Hematopoietic multipotent progenitor cell treated with erythropoietin and hydrocortisone succinate and interleukin-3 and kit ligand, for 4 days (in vitro differentiated cells): Measurements from ENCODE around the gene ADORA1.

Experiments
- DNase-seq: peaks from one replicate; pipeline ENCODE4 v3.0.0-alpha.2; 2015

ADORA1 gene

DNA sequence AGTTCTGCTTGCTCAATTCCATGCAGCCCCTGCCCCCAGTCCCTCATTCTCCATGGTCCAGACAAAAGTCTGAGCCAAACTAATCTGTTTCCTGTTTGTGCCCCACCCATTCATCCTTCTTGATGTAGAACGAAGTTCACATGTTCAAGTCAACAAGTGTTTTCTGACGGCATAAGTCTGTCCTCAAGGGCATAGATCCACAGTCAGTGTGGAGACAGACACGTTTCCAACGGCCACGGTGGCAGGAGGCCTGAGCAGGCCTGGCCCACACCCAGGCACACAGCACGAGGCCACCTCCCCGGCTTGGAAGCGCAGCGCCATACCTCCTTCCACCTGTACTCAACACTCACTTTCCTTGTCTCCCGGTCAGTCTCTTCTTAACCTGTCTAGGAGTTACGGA lies 16.1 kb downstream of the ADORA1 start:
- DNase-seq, result no peak

DNA sequence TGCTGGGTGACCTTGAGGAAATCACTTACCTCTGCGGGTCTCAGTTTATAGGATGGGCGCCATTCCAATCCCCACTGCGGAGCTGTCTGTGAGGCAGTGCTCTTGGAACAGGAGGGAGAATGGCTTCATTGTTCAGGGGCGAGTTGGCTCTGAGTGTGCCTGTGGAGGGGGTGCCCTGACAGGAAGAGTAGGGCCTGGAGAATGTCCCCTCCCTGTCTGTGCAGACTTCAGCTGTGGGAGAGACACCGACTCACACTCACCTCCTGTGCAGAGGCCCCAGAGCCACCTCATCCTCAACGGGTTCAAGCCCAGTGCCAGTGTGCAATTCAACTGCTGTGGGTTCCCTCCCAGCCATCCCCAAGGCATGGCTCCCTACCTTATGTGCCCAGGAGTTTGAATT lies 17.1 kb downstream of the ADORA1 start:
- no peak for DNase-seq

DNA sequence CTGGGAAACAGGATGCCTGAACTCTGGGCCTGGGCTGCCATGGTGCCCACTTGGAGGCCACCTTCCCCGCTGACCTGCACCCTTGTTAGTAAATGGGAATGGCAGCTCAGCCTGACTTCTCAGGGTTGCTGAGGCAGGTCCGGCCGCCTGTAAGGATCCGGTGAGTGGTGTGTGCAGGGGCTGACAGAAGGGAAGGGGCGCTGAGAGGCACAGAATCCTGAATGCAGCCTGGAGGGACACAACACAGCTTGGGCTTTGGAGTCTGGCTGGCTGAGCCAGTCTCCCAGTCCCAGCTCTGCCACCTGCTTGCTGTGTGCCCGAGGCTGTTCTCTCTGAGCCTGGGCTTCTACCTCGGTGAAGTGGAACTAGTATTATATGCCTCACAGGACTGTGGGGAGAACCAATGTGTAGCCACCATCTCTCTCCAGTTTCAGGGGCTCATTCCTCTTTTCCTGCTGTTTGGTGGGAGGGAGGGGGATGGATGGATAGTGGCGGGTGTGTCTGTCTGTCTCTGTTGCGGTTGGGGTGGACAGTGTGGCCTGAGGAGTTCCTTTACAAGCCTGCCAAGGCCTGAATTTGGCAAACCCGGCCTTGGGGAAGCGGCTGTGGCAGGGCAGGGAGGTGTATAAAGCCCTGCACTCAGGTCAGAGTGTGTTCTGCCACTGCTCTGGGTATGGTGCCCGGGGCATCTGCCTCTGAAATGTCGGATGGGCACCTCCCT lies 18.0 kb downstream of the ADORA1 start:
- DNase-seq, result no peak

DNA sequence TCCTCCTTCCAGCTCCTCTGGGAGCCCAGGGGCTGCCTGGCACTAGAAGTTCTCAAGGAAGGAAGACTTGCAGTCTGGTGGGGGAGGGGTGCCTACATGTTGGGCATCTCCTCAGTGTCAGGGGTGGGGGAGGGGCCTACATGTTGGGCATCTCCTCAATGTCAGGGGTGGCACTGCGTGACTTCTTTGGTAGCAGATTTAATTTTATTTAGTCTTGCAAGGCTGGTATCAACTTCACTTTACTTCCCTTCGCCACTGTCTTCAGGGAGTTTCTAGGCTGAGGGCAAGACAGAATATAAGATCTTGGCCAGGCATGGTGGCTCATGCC lies 18.5 kb downstream of the ADORA1 start:
- DNase-seq, result no peak

DNA sequence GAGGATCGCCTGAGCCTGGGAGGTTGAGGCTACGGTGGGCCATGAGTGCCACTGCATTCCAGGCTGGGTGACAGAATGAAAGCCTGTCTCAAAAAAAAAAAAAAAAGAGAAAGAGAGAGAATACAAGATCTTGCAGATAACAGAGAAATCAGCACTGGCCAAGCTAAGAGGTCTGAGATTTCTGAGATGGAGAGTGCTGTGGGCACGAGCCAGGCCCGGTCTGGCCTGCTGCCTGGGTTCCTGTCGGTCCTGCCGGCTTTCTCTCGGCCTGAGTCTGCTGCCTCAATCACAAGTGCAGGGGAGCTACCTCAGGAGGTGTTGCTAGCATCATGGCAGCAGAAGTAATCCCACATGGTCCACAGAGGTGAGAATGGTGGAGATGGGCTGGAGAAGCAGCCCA lies 19.0 kb downstream of the ADORA1 start:
- no peak for DNase-seq

DNA sequence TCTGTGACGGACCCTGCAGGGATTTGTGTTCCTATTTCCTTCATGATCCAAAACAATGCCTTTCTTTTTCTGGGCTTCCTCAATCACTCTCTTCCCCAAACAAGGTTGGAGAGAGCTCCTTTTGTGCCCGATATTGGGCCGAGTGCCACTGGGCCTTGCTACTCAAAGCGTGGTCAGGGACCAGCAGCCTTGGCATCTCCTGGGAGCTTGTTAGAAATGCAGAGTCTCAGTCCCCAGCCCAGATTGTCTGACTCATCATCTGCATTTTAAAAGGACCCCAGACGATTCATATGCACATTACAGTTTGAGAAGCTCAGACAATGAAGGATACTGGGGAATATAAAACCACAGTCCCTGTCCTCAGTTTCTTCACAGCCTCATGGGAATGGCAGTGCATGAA lies 19.9 kb downstream of the ADORA1 start:
- no peak for DNase-seq

DNA sequence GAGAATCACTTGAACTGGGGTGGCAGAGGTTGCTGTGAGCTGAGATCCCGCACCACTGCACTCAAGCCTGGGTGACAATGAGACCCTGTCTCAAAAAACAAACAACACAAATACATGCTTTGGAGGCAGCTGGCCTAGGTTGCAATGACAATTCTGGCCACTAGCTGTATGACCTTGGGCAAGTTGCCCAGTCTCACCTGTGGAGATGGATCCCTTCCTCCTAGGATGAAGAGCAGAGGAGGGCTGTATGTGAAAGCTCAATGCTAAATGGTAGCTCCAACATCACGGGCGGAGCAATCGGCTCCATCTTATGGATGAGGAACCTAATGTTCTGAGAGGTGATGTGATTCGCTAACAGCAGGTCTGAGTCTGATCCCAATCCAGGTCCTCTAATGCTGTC lies 20.6 kb downstream of the ADORA1 start:
- DNase-seq, result no peak

DNA sequence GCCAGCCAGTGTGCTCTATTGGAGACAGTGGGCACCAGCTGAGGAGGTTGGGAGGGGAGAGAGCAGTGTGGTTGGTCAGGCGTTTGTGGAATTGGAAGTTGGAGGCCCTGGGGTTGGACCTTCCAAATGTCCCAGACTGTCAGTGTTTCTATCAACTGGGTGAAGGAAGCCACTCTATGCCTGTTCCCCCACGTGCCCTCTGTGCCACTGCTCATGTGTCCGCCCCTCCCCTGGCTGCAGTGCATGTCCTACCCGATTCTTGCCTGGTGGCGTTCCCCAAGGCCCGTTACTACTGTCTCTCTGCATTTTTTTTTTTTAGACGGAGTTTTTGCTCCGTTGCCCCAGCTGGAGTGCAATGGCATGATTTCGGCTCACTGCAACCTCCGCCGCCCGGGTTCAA lies 21.1 kb downstream of the ADORA1 start:
- no peak for DNase-seq

DNA sequence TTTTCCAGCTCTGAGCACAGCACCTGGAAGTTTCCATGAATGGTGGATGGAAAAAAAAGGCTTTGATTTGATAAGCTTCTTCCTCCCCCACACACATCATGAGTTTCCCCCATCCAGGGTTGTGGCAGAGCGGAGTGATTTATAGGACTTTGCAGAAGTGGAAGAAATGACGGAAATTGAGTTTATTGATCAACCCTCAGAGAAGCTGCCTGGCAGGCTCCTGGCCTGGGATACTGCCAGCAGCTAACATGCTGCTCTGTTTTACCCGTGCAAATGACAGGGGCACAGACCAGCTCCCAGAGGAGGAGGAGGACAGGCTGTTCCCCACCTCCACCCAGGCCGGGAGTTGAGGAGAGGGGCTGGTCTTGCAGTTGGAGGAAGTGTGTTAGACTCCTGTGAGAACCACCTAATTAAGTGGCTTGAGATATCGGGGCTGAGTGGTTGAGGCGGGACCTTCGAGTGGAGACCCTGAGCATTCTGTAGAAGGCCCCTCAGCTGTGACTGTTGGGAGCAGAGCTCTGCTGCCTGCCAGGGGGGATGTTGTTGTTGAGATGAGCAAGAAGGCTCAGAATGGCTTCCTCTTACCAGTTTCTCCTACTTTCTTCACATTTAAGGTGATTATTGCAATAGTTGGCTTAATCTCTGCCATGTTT lies 21.8 kb downstream of the ADORA1 start:
- DNase-seq, result no peak

DNA sequence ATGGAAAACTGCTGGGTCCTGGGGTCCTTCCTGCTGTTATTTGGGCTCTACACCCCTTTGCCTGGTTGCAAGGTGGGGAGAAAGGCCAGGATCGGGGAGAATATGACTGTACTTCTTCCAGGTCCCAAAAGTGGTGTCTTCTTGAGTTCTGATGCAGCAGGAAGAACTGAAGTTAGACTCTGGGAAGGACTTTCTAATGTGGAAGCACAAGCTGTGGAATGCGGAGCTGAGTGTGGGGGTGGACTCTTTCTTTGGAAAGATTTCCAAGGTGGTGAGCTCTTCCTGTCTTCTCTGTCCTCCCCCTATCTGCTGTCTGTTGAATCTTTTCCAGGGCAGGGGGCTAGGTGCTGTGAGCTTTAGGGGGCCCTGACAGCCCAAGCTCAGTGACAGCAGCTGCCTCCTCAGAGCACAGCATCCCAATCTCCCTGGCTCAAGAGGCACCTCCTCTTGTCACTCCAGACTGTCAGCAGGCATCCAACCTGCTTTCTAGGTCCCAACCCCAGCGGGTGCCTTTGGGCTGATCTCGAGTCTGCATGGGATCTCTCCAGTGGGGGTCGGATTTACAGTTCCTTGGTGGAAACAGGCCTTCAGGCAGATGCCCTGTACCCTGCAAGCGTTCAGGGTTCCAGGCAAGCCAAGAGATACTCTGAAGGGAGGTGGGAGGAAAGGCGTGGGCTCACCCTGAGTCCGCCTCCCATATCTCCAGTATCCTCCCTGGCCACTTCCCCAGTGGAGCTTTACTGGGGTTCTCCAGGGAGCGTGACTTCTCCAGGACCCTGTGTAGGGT lies 23.2 kb downstream of the ADORA1 start:
- DNase-seq, result no peak

DNA sequence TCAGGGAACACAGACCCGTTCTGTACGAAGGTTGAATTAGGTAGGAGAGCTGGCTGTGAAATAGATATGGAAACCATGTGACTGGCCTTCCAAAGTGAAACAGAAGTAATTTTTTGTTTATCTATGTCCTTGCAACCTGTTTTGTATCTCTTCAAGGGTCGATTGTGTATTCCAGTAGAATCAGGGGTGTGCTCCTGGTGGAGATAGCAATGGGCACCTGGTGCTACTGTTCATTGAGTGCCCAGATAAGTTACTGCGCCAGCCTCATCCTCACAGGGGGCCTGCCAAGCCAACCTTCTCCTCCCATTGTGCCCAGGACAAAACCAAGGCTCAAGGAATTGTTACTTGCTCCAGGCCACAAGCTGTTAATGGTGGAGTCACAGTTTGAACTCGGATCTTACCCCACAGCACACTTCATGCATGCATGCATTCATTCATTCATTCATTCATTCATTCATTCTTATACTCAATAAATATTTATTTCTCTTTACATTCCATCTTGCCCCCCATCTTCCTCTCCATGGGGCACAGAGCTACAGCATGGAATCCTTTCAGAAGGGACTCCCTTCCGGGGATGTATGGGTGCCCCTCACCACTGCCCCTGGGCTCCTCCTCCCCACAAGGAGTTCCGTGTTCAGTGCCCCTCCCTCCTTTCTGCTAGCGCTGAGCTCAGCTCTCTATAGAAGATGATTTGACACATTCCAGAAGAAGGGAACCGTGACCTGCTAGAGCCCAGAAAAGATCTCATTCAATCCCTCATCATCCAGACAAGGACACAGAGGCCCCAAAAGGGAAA lies 24.0 kb downstream of the ADORA1 start:
- DNase-seq, result no peak

DNA sequence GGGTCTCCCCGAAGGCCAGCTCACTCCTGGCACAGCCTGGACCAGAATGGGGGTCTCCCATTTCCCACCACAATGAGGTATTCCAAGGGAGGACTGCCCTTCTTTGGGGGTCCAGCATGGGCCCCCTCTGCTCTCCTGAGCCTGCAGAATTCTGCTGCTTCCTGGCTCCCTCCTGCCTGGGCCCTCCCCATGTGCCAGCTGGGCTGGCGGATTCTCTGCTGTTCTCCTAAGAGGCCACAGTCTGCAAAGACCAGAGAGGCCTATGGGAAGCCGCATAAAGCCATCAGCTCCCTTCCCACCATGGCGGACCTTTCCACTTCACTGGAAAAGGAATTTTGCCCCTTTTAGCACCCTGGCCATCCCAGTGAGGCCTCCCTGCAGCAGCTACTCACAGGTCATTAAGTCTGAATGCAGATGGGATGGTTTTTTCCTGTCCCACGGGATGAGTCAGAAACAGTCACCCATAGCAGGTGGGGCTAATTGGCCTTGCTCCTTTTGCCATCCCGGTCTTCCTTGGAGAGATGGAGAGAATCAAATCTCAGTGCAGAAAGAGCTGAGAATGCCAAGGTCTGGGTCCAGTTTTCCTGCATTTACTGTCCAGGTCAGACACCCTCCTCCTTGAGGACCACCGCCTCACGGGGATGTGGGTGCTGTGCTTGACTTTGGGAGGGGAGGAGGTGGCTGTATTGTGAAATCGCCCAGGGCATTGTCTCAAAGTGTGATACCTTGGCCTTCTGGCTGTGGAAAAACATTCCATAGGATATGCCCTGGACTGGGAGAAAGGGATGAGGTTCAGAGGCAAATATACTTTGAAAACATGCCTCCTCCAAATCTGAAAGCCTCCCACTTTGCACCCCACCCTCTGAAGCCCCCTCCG lies 24.9 kb downstream of the ADORA1 start:
- no peak for DNase-seq

DNA sequence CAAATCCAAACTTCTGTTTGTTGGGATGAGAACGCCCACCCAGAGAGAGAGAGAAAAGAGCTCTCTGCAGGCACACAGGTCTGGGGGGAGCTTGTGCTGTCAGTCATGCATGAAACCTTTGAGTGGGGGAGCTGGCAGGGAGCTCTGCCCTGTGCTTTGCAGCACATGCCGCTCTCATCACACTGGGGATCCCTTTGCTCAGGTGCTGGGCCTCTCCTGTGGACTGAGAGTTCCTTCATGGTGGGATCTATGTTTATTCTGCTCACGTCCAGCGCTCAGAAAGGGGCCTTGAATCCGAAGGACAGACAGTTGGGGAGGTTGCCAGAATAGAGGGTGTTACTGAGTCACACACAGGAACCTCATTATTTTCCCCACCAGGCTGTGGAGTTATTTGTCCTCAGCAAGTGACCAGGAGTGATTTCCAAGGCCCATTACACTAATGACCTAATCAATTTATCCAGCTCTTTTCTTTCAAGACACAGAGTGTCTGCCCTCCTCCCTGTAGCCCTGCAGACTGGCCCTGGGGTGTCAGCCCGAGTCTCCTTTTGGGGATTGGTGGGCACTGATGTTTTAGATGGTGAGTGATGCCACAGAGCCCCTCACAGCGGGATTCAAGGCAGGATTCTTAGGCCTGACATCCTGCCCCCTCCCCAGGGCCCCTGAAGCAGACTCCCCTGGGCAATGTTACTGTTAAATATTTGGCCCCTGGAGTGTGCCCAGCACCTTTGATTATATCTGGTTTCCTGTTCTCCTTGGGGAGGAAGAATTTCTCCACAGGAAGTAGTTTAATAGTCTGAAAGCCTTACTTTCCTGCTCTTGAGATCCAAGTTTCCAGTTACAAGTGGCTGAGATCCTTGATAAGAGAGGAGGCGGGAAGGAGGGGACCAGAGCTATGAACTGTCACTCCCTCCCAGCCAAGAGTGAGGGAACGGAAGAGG lies 25.8 kb downstream of the ADORA1 start:
- DNase-seq, result no peak

DNA sequence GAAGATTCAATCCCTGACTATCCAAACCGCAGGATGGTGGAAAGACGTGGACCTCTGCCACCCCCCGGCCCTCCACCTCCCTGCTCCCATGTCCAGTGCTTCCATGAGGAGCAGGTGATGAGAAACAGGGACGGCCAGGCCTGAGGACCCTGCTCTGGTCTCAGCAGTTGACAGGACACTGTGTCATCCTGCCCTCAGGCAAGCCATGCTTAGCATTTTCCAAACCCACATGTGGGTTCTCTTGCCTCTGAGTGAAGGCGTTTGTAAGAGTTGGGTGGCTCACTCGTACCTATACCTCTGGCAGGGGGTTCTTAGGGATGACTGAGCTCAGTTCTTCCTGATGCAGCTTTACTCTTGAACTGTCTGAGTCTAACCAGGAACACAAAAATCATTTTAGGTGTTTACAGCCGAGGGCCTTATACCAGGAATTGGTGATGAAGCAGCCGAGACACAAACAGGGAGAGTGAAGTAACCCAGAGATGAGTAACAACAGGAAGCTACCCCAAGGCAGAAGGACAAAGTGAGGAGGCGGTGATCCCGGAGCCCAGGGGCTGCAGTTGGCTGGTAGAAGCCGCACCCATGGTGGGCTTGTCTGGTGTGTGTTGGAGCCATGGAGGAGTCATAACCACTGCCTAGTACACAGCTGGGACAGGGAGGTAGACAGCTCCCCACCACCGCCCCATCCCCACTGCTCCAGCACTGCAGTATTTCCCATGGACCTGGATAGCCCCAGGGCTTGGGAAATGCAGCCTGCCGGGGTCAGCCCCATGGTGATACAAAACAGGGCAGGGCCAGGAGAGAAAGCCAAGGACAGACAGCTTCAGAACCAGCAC lies 26.7 kb downstream of the ADORA1 start:
- DNase-seq, result no peak

DNA sequence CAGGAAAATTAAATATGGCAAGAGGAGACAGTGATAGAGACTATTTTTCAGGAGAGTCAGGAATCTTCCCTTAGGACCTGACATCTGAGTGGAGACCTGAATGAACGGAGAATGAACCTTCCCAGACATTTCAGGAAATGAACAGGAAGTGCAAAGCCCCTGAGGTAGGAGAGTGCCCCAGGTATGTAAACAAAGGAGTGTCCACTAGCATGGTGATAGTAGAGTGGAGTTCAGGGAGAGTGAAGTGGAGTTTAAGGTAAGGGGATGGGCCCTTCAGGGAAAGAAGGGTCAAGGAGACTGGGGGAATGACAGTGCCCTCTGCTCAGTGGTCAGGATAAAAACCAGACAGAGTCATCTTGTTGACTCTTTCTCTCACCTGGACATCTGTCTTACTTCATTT lies 28.8 kb downstream of the ADORA1 start:
- no peak for DNase-seq

DNA sequence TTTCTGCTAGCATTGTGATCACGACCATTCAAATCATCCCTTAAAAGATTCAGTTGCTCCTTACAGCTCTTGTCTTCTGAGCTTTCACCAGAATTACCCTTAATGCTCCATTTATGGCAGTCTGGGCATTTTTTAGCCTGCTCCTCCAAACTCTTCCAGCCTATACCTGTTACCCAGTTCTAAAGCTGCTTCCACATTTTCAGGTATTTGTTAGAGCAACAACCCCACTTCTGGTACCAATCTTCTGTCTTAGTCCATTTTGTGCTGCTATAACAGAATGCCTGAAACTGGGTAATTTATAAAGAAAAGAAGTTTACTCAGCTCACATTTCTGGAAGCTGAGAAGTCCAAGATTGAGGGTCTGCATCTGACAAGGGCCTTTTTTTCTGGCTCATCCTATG lies 30.9 kb downstream of the ADORA1 start:
- no peak for DNase-seq

DNA sequence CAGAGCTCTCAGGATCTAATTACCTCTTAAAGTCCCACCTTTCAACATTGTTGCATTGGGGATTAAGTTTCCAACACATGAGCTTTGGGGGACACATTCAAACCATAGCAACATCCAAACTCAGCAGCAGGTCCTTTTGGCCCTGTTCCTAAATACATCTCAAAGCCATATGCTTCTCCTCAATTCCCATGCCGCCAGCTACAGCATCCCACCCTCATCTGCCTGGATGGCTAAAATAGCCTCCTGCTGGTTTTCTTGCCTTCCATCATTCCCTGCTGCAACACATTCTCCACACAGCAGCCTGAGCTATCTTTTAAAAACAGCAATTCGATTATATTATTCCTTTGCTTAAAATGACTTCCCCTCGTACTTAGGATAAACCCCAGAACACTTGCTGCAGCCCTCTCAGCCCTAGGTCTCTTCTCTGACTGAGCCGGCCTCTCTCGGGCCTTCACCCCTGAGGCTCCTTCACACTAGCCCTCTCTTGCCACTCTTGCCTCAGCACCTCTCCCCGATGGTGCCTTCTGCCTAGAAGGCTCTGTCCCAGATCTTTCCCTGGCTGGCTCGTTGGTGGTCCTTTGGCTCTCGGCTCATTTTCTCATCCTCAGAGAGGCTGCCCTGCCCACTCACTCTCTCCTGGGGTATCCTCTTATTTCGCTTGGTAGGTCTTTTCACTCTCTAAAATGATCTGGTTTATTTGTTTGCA lies 31.6 kb downstream of the ADORA1 start:
- DNase-seq, result no peak

DNA sequence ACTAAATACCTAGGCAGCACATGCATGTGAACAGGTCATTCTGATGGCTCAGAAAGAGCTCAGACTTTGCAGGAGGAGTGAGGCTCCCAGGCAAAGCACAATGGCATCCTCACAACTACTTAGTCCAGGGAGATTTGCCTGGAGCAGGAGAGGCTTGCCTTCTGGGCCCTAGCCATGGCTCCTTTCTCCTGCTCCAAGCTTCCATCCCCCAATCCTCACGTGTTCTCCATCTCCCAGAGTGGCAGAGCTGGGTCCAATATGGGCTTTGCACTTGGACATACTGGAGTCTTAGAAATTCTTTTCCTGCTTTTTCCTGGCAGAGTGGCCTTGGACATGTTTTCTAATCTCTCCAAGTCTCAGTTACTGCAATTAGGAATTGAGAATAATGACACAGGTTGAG lies 32.3 kb downstream of the ADORA1 start:
- no peak for DNase-seq

DNA sequence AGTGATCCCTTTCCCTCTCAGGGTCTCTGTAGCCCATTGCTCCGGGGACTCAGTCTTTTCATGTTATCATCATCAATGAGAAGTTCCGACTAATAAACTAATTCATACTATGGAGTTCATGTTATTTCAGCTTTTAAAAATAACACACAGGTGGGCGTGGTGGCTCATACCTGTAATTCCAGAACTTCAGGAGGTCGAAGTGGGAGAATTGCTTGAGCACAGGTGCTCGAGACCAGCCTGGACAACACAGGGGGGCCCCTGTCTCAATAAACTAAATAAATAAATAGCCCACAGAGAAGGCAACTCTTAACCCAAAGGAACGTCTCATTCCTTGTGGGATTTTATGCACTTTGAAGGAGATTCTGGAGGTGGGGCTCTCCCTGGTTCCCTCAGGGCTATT lies 33.6 kb downstream of the ADORA1 start:
- DNase-seq, result no peak

DNA sequence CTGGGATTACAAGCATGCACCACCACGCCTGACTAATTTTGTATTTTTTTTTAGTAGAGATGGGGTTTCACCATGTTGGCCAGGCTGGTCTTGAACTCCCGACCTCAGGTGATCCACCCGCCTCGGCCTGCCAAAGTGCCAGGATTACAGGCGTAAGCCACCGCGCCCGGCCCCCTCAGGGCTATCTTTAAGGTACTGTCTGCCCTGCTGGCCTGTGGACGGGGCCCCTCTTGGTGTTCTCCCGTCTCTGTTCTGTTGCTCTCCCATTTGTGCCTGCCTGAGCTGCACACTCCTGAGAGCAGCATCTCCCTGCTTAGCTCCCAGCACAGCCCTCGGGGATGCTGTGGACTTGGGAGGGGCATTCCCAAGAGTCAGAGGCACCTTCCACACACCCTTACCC lies 34.2 kb downstream of the ADORA1 start:
- DNase-seq, result no peak
